B cell (primary cell): ENCODE measurements around the gene GIPC3. TPM values are rescaled to one million over a fixed set of nuclear protein-coding genes. Genes with fewer than 3 reads are reported as not detected.
A peak's percentile ranks its signal among the peaks of the same experiment; 100 is the strongest.
"Not testable (repeated sequence)": the region's sequence is repeated elsewhere in the genome, so short reads cannot be mapped to it uniquely, and the experiment has no call there.

Source experiments
- ATAC-seq: fragments of 200-7000 bp; cut with Tn5 transposase; one replicate; pipeline ENCODE4 v1.10.0; 2021; ENCODE audit warnings: low read depth, mild to moderate bottlenecking, moderate number of reproducible peaks, moderate library complexity
- CTCF ChIA-PET: fragments of 350-600 bp; sonication (Branson Sonifier 250); formaldehyde crosslinking; loops from one replicate; lab custom pipeline; 2021; ENCODE audit warnings: antibody characterized with exemption, inconsistent platforms; lab: Charles Lee
- POLR2A ChIA-PET: fragments of 350-600 bp; sonication (Branson Sonifier 250); formaldehyde crosslinking; loops from one replicate; lab custom pipeline; 2021; ENCODE audit warnings: antibody characterized with exemption; lab: Charles Lee
- DNase-seq: peaks from one replicate; pipeline ENCODE4 v3.0.0; 2013
- H2AFZ ChIP-seq: 2 replicates; pipeline ENCODE4 v1.6.1; 2012; ENCODE audit warnings: mild to moderate bottlenecking, low read depth, low read length; ENCODE audit not compliant: insufficient read depth, poor library complexity, severe bottlenecking
- H3K27ac ChIP-seq, 2 donors: 1 replicate in 1 of 2; 2 replicates in 1 of 2; pipeline ENCODE4 v1.5.1; 2012 to 2013; ENCODE audit warnings: low read length in 2 of 2, mild to moderate bottlenecking in 2 of 2, moderate library complexity in 1 of 2
- H3K27me3 ChIP-seq, 4 experiments: fragments of 200-600 bp in 1 of 4; sonication (generic) in 1 of 4; replicated peaks in 1 of 4; 1 replicate in 2 of 4; 2 replicates in 2 of 4; pipeline versions ENCODE4 v1.6.1 to v1.7.0; 2013 to 2016; ENCODE audit warnings: low read length in 3 of 4, mild to moderate bottlenecking in 2 of 4, mixed read lengths in 1 of 4, moderate library complexity in 1 of 4; ENCODE audit not compliant: insufficient read depth in 4 of 4, control insufficient read depth in 3 of 4; ENCODE audit errors: control extremely low read depth in 1 of 4
- H3K36me3 ChIP-seq, 2 experiments: replicated peaks in 1 of 2; 1 replicate in 1 of 2; 2 replicates in 1 of 2; pipeline versions ENCODE4 v1.6.1 to v1.7.1; 2013; ENCODE audit warnings: low read length in 1 of 2; ENCODE audit not compliant: insufficient read depth in 2 of 2, control insufficient read depth in 1 of 2; ENCODE audit errors: control extremely low read depth in 1 of 2, extremely low read depth in 1 of 2
- H3K4me1 ChIP-seq, 2 donors: fragments of 200-600 bp in 1 of 2; sonication (generic) in 1 of 2; 1 replicate in 1 of 2; 2 replicates in 1 of 2; pipeline versions ENCODE4 v1.5.1 to v1.6.1; 2013 to 2017; ENCODE audit warnings: low read length in 2 of 2; ENCODE audit not compliant: control insufficient read depth in 2 of 2, insufficient read depth in 2 of 2
- H3K4me2 ChIP-seq: replicated peaks from 2 replicates; pipeline ENCODE3; 2012; ENCODE audit warnings: mild to moderate bottlenecking, low read depth, low read length; ENCODE audit not compliant: poor library complexity, severe bottlenecking
- H3K4me3 ChIP-seq, 5 experiments: fragments of 200-600 bp in 1 of 5; sonication (generic) in 1 of 5; 1 replicate in 3 of 5; 2 replicates in 2 of 5; pipeline versions ENCODE4 v1.5.1 to v1.7.0; 2011 to 2016; ENCODE audit warnings: low read length in 4 of 5, mild to moderate bottlenecking in 4 of 5, low read depth in 2 of 5, control low read depth in 1 of 5, moderate library complexity in 1 of 5; ENCODE audit not compliant: insufficient read depth in 1 of 5; ENCODE audit errors: control extremely low read depth in 1 of 5, extremely low read depth in 1 of 5
- H3K79me2 ChIP-seq: fragments of 200-600 bp; sonication (generic); one replicate; pipeline ENCODE4 v1.6.0; 2016; ENCODE audit warnings: low read length; ENCODE audit not compliant: control insufficient read depth, insufficient read depth
- H3K9ac ChIP-seq: fragments of 200-600 bp; sonication (generic); 2 replicates; pipeline ENCODE4 v1.6.1; 2017; ENCODE audit warnings: mild to moderate bottlenecking, low read length, moderate library complexity
- H3K9me3 ChIP-seq, 3 donors: one replicate each; pipeline versions ENCODE4 v1.6.1 to v1.7.1; 2013; ENCODE audit warnings: low read length in 2 of 3; ENCODE audit not compliant: control insufficient read depth in 2 of 3, insufficient read depth in 1 of 3; ENCODE audit errors: control extremely low read depth in 1 of 3
- H4K20me1 ChIP-seq: 2 replicates; pipeline ENCODE4 v1.6.0; 2012; ENCODE audit warnings: mild to moderate bottlenecking, low read length; ENCODE audit not compliant: insufficient read depth, control insufficient read depth, poor library complexity, severe bottlenecking
- H3K27ac Mint-ChIP-seq: one replicate; pipeline ENCODE4 v1.8.0; 2021; ENCODE audit warnings: mixed read lengths
- H3K27me3 Mint-ChIP-seq: one replicate; pipeline ENCODE4 v1.8.0; 2021; ENCODE audit warnings: mixed read lengths
- H3K4me1 Mint-ChIP-seq: one replicate; pipeline ENCODE4 v1.8.0; 2021; ENCODE audit warnings: mixed read lengths
- H3K4me3 Mint-ChIP-seq: one replicate; pipeline ENCODE4 v1.8.0; 2021; ENCODE audit warnings: mixed read lengths
- H3K9me3 Mint-ChIP-seq: one replicate; pipeline ENCODE4 v1.8.0; 2022; ENCODE audit warnings: mixed read lengths; ENCODE audit not compliant: insufficient read depth
- EZH2 ChIP-seq: IDR thresholded peaks from 2 replicates; pipeline ENCODE4 v1.6.1; 2012; ENCODE audit warnings: borderline replicate concordance, low read depth, mild to moderate bottlenecking, moderate library complexity, low read length; ENCODE audit not compliant: insufficient read depth, poor library complexity, severe bottlenecking
- WGBS: methylation state at CpG from one replicate; pipeline ENCODE4 v1.1.5; 2013; ENCODE audit warnings: missing lambda C conversion rate; ENCODE audit not compliant: insufficient coverage; 5-methylcytosine and 5-hydroxymethylcytosine counted together
- intact Hi-C: fragments of 100-400 bp; cut with micrococcal nuclease; formaldehyde crosslinking; loops from one replicate; pipeline ENCODE4 v1.10.0; 2022
- polyA plus RNA-seq: library from polyadenylated mRNA; depleted of rRNA; stranded (reverse); fragments of >200 nt; gene quantifications from 2 replicates; pipeline ENCODE4 v1.2.3, GENCODE V29; 2012
- total RNA-seq, 2 donors: library from RNA; stranded (reverse); fragments of 120-200 nt in 1 of 2; gene quantifications; 1 replicate in 1 of 2; 2 replicates in 1 of 2; pipeline versions ENCODE4 v1.2.3 to v1.2.4, GENCODE V29; 2013 to 2022
- TF ChIP-seq, protein P1 (sequence below): fragments of 200-600 bp; IDR thresholded peaks from one replicate; pipeline ENCODE4 v1.8.0; 2022; ENCODE audit warnings: antibody characterized with exemption, mild to moderate bottlenecking

The GIPC3 gene
- total and polyA plus RNA-seq, 2 donors (not counting 1 experiment from before 2014, with no cell fraction given), result 0.47 to 0.48 TPM

DNA sequence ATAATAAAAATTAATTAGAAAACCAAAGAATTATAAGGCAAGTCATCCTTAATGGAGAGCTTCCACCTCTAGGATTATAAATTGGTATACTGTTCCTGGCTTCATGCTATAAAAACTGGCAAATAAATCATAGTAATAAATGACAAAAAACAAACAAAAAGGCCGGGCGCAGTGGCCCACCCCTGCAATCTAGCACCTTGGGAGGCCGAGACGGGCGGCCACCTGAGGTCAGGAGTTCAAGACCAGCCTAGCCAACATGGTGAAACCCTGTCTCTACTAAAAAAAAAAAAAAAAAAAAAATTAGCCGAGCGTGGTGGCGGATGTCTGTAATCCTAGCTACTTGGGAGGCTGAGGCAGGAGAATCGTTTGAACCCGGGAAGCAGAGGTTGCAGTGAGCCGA lies 15.2 kb upstream of the GIPC3 start:
- intact Hi-C loops, result loop anchor here (5.0 kb wide), 1 partner anchor 192 kb away; the partner anchor contains the start of genes APBA3 and MRPL54
- H3K4me3 Mint-ChIP-seq, result not testable (repeated sequence)

GRCh38 chr19:3570606-3571011 lies 14.7 kb upstream of the GIPC3 start:
- H3K79me2 ChIP-seq, result no peaks in the 10 kb centered on the region
- H3K27ac ChIP-seq, result no peak overlapping the region
- DNase-seq (no peak), ATAC-seq (no peak)
- H3K36me3 ChIP-seq, result no peaks in the 10 kb centered on the region
- H2AFZ ChIP-seq, result no peak overlapping the region
- H3K9ac ChIP-seq, result no peak overlapping the region
- H4K20me1 ChIP-seq, result peaks cover 7% of the 10 kb centered on the region
- Mint-ChIP-seq H3K27me3 (no peaks in the 10 kb centered on the region), H3K4me1 (peaks cover 16% of the 10 kb centered on the region), H3K9me3 (no peaks in the 10 kb centered on the region), H3K27ac (peak overlapping the region; percentile 26), H3K4me3 (peak overlapping the region; percentile 18)
- WGBS, result 98% methylated on average over 6 of the region's 7 CpGs
- H3K4me2 ChIP-seq, result no peak overlapping the region
- no peaks in the 10 kb centered on the region for H3K27me3 ChIP-seq
- intact Hi-C loops, result loop anchor here (5.0 kb wide), 1 partner anchor 192 kb away; the partner anchor contains the start of genes APBA3 and MRPL54
- H3K4me3 ChIP-seq, result no peak overlapping the region
- ChIA-PET POLR2A (interaction anchor here (0.7 kb wide), 1 partner anchor 12 kb away, joined by 4 read pairs; no protein-coding TSS in a partner anchor), CTCF (interaction anchor here (0.7 kb wide), 1 partner anchor 47 kb away, joined by 3 read pairs; no protein-coding TSS in a partner anchor)
- H3K9me3 ChIP-seq, result peaks cover 0 to 15% (median 0%) of the 10 kb centered on the region in 3 donors
- TF ChIP-seq, protein P1, sequence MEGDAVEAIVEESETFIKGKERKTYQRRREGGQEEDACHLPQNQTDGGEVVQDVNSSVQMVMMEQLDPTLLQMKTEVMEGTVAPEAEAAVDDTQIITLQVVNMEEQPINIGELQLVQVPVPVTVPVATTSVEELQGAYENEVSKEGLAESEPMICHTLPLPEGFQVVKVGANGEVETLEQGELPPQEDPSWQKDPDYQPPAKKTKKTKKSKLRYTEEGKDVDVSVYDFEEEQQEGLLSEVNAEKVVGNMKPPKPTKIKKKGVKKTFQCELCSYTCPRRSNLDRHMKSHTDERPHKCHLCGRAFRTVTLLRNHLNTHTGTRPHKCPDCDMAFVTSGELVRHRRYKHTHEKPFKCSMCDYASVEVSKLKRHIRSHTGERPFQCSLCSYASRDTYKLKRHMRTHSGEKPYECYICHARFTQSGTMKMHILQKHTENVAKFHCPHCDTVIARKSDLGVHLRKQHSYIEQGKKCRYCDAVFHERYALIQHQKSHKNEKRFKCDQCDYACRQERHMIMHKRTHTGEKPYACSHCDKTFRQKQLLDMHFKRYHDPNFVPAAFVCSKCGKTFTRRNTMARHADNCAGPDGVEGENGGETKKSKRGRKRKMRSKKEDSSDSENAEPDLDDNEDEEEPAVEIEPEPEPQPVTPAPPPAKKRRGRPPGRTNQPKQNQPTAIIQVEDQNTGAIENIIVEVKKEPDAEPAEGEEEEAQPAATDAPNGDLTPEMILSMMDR, result no peak
- no peak for TF ChIP-seq EZH2
- H3K4me1 ChIP-seq, result peaks cover 12 to 18% of the 10 kb centered on the region in 2 donors

More for the DNA sequence above, 15.2 kb upstream of the GIPC3 start:
- H3K79me2 ChIP-seq, H3K9me3 Mint-ChIP-seq, H3K36me3 ChIP-seq, H2AFZ ChIP-seq, ATAC-seq, H3K9ac ChIP-seq, H3K27ac ChIP-seq, DNase-seq, H3K4me2 ChIP-seq, H3K27me3 Mint-ChIP-seq, H3K27me3 ChIP-seq, H3K27ac Mint-ChIP-seq, H4K20me1 ChIP-seq, H3K4me3 ChIP-seq: not testable (repeated sequence)
- ChIA-PET POLR2A (interaction anchor here (0.7 kb wide), 2 partner anchors 11 to 35 kb away, joined by 4 to 7 read pairs; no protein-coding TSS in a partner anchor), CTCF (interaction anchor here (0.7 to 1.4 kb wide), 3 partner anchors 13 to 48 kb away, joined by 3 read pairs; no protein-coding TSS in a partner anchor)
- Histone ChIP-seq H3K9me3 (peaks cover 0 to 15% (median 0%) of the 10 kb centered on the region in 3 donors), H3K4me1 (peaks cover 12 to 18% of the 10 kb centered on the region in 2 donors)
- WGBS, result no CpG with 5 or more reads among the region's 11 CpGs
- H3K4me1 Mint-ChIP-seq, result peaks cover 13% of the 10 kb centered on the region
